ENCODE measurements around the gene DYNLT1.

DNA sequence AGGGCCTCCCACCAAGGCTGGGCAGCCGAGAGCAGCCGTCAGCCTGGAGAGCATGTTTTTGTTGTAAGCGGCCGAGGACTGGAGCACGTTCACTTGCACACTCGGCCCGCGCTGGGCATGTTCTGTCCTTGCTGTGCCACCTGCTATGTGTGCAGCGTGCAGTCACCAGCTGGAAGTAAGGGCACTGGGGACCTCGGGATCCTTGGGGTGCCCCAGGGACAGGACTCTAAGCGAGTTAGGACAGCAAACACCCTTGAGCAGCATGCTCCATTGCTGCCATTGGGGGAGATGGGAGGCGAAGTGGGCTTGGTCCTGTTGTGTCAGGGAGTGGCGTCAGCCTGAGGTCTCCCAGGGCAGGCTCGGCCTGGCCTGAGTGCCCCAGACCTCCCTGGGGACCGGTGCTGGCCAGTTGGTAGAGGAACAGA is 18.6 kb downstream of the DYNLT1 start:
- TF ChIP-seq, protein P1, sequence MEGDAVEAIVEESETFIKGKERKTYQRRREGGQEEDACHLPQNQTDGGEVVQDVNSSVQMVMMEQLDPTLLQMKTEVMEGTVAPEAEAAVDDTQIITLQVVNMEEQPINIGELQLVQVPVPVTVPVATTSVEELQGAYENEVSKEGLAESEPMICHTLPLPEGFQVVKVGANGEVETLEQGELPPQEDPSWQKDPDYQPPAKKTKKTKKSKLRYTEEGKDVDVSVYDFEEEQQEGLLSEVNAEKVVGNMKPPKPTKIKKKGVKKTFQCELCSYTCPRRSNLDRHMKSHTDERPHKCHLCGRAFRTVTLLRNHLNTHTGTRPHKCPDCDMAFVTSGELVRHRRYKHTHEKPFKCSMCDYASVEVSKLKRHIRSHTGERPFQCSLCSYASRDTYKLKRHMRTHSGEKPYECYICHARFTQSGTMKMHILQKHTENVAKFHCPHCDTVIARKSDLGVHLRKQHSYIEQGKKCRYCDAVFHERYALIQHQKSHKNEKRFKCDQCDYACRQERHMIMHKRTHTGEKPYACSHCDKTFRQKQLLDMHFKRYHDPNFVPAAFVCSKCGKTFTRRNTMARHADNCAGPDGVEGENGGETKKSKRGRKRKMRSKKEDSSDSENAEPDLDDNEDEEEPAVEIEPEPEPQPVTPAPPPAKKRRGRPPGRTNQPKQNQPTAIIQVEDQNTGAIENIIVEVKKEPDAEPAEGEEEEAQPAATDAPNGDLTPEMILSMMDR (conservative IDR thresholded peaks at IDR 0.05) = no peak
- TF ChIP-seq ZFX (IDR thresholded peaks at IDR 0.05) = no peak

Measured in C4-2B (cell line).